Measurements from ENCODE around the gene CAPN12. TPM values are rescaled to one million over a fixed set of nuclear protein-coding genes. Genes with fewer than 3 reads are reported as not detected.
"Not testable (repeated sequence)": the region's sequence is repeated elsewhere in the genome, so short reads cannot be mapped to it uniquely, and the experiment has no call there.

Gene CAPN12
- total RNA-seq, 3 donors from 2014 or later, result 3.1 to 15.9 (median 14.9) TPM

- Histone ChIP-seq H3K9me3 (no peaks in the 10 kb centered on the region), H3K4me3 (no peak within 1 kb of the TSS), H3K4me1 (ENCODE audit: low read depth) (no peaks in the 10 kb centered on the region), H3K36me3 (ENCODE audit: low read depth) (no peaks in the 10 kb centered on the region)
- DNase-seq (no peak), ATAC-seq (no peak)
- intact Hi-C loops (cut with DNase I, micrococcal nuclease), result no loop called here
- TF ChIP-seq, protein P1, sequence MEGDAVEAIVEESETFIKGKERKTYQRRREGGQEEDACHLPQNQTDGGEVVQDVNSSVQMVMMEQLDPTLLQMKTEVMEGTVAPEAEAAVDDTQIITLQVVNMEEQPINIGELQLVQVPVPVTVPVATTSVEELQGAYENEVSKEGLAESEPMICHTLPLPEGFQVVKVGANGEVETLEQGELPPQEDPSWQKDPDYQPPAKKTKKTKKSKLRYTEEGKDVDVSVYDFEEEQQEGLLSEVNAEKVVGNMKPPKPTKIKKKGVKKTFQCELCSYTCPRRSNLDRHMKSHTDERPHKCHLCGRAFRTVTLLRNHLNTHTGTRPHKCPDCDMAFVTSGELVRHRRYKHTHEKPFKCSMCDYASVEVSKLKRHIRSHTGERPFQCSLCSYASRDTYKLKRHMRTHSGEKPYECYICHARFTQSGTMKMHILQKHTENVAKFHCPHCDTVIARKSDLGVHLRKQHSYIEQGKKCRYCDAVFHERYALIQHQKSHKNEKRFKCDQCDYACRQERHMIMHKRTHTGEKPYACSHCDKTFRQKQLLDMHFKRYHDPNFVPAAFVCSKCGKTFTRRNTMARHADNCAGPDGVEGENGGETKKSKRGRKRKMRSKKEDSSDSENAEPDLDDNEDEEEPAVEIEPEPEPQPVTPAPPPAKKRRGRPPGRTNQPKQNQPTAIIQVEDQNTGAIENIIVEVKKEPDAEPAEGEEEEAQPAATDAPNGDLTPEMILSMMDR (IDR thresholded peaks at IDR 0.05), result no peak
Observed at GRCh38 chr19:38788478-38789243, 44.4 kb upstream of the CAPN12 start, which contains the start of gene LGALS7B. Gene LGALS7B (plus strand): TSS chr19:38789200. CDS start chr19:38789227, 27 bp downstream.

DNA sequence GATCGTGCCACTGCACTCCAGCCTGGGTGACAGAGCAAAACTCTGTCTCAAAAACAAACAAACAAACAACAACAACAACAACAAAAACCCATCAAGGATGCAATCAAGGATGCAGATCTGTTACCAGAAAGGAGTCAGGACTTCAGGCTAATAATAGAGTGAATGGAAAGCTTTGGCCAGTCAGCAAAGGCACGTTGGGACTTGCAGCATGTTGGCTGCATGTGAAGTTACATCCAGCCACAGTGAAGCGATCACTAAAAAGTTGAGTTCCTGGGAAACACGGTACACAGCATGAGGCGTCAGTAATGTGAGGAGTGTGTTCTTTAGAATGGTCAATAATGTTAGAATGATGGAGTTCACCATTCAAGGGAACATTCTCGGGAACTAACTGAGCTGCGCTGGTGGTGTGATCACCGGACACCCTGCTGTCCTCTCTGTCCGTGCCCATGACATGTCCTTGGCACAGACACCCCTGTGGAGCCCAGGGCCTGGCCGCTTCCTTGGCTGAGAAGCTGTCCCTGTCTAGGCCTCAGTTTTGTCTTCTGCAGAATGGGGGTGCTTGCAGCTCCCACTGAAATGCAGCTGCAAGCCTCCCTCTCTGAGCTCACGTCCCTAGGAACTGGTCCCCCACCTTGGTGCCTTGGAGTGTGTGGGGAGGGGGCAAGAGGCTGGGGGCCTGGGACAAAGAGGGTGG lies 42.4 kb upstream of the CAPN12 start:
- H3K36me3 ChIP-seq (ENCODE audit: low read depth), result no peaks in the 10 kb centered on the region
- H3K9me3 ChIP-seq, result no peaks in the 10 kb centered on the region
- H3K4me1 ChIP-seq (ENCODE audit: low read depth), result no peaks in the 10 kb centered on the region
- ATAC-seq (no peak), DNase-seq (no peak)
- H3K4me3 ChIP-seq, result no peak overlapping the region
- intact Hi-C loops (cut with DNase I, micrococcal nuclease), result no loop called here
- TF ChIP-seq, protein P1 (IDR thresholded peaks at IDR 0.05), result no peak

DNA sequence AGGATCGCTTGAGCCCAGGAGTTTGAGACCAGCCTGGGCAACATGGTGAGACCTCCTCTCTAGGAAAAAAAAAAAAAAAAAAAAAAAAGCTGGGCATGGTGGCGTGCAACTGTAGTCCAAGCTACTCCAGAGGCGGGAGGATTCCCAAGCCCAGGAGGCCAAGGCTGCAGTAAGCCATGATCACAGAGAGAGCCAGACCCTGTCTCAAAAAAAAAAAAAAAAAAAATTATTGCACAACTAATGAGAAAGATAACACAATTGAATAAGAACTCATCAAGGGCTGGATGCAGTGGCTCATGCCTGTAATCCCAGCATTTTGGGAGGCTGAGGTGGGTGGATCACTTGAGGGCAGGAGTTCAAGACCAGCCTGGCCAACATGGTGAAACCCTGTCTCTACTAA lies 41.8 kb upstream of the CAPN12 start:
- H3K9me3 ChIP-seq; intact Hi-C loops (cut with DNase I, micrococcal nuclease); ATAC-seq; H3K36me3 ChIP-seq (ENCODE audit: low read depth); H3K4me3 ChIP-seq; DNase-seq; H3K4me1 ChIP-seq (ENCODE audit: low read depth): not testable (repeated sequence)

- no peaks in the 10 kb centered on the region for H3K9me3 ChIP-seq
- ATAC-seq (no peak), DNase-seq (no peak)
- H3K4me1 ChIP-seq (ENCODE audit: low read depth), result no peaks in the 10 kb centered on the region
- TF ChIP-seq, protein P1 (IDR thresholded peaks at IDR 0.05), result no peak
- intact Hi-C loops (cut with DNase I, micrococcal nuclease), result no loop called here
- no peak overlapping the region for H3K4me3 ChIP-seq
- H3K36me3 ChIP-seq (ENCODE audit: low read depth), result no peaks in the 10 kb centered on the region
Observed at GRCh38 chr19:38785187-38785699, 41.0 kb upstream of the CAPN12 start.

- DNase-seq (no peak), ATAC-seq (peak; percentile 92)
- intact Hi-C loops (cut with DNase I, micrococcal nuclease), result no loop called here
- Histone ChIP-seq H3K36me3 (ENCODE audit: low read depth) (no peaks in the 10 kb centered on the region), H3K4me3 (no peak overlapping the region), H3K9me3 (no peaks in the 10 kb centered on the region), H3K4me1 (ENCODE audit: low read depth) (no peaks in the 10 kb centered on the region)
- TF ChIP-seq, protein P1 (IDR thresholded peaks at IDR 0.05), result no peak
Observed at GRCh38 chr19:38784224-38784623, 40.0 kb upstream of the CAPN12 start.

DNA sequence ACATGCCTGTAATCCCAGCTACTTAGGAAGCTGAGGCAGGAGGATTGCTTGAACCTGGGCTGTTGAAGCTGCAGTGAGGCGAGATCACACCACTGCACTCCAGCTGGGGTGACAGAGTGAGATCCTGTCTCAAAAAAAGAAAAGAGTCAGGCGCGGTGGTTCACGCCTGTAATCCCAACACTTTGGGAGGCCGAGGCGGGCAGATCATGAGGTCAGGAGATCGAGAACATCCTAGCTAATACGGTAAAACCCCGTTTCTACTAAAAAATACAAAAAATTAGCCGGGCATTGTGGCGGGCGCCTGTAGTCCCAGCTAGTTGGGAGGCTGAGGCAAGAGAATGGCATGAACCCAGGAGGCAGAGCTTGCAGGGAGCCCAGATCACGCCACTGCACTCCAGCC lies 37.9 kb upstream of the CAPN12 start:
- H3K9me3 ChIP-seq; intact Hi-C loops (cut with DNase I, micrococcal nuclease); ATAC-seq; H3K36me3 ChIP-seq (ENCODE audit: low read depth); H3K4me3 ChIP-seq; DNase-seq; H3K4me1 ChIP-seq (ENCODE audit: low read depth): not testable (repeated sequence)

All from mucosa of descending colon (tissue), 3 donors.